Mesothelial cell of epicardium (in vitro differentiated cells): Measurements from ENCODE around the gene CWF19L1. TPM values are rescaled to one million over a fixed set of nuclear protein-coding genes. Genes with fewer than 3 reads are reported as not detected.

Experiments used
- DNase-seq, 2 experiments: peaks; one replicate each; pipeline ENCODE4 v3.0.0; 2021; ENCODE audit warnings: low spot score in 2 of 2; ENCODE audit not compliant: unreplicated experiment in 2 of 2
- H3K27ac Mint-ChIP-seq: 2 replicates; pipeline ENCODE4 v1.8.0; 2021; ENCODE audit warnings: mixed read lengths
- H3K27me3 Mint-ChIP-seq: 2 replicates; pipeline ENCODE4 v1.8.0; 2021; ENCODE audit warnings: low read depth, mixed read lengths
- H3K36me3 Mint-ChIP-seq: 2 replicates; pipeline ENCODE4 v1.8.0; 2021; ENCODE audit warnings: mixed read lengths
- H3K4me1 Mint-ChIP-seq: 2 replicates; pipeline ENCODE4 v1.8.0; 2021; ENCODE audit warnings: mixed read lengths
- H3K4me3 Mint-ChIP-seq: 2 replicates; pipeline ENCODE4 v1.8.0; 2021; ENCODE audit warnings: mild to moderate bottlenecking, moderate library complexity, mixed read lengths
- H3K9me3 Mint-ChIP-seq: 2 replicates; pipeline ENCODE4 v1.8.0; 2021; ENCODE audit warnings: mixed read lengths
- total RNA-seq: library from RNA; stranded (reverse); gene quantifications from 3 replicates; pipeline ENCODE4 v1.2.1, GENCODE V29; 2021
- TF ChIP-seq, protein P1 (sequence below): fragments of 200-600 bp; sonication (generic); IDR thresholded peaks from one replicate; pipeline ENCODE4 v1.5.0; 2021; ENCODE audit warnings: antibody characterized with exemption; ENCODE audit not compliant: unreplicated experiment

The CWF19L1 gene
- total RNA-seq, 1 donor from 2014 or later = 25.6 TPM

DNA sequence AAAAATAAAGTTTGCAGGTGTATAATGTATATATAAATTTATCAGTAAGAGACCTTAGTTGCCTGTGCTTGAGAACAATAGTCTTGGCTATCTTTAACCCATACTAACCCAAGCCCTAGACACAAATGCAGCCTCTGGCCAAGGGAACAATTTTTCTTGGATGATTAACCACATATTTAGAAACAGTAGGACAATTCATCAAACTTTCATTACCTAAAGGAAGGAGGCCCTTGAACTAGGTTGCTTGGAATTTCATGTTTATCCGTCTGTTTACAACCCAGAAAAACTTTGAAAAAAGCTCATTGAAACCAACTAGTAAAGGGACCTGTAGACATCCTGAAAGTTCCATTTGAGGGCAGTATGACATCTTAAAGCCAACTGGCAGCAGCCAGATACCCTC is 72.7 kb downstream of the CWF19L1 start:
- DNase-seq = no peak
- no peaks in the 10 kb centered on the region for H3K4me1 Mint-ChIP-seq
- H3K27me3 Mint-ChIP-seq = no peaks in the 10 kb centered on the region
- H3K4me3 Mint-ChIP-seq = no peak overlapping the region
- no peak overlapping the region for H3K27ac Mint-ChIP-seq
- TF ChIP-seq, protein P1, sequence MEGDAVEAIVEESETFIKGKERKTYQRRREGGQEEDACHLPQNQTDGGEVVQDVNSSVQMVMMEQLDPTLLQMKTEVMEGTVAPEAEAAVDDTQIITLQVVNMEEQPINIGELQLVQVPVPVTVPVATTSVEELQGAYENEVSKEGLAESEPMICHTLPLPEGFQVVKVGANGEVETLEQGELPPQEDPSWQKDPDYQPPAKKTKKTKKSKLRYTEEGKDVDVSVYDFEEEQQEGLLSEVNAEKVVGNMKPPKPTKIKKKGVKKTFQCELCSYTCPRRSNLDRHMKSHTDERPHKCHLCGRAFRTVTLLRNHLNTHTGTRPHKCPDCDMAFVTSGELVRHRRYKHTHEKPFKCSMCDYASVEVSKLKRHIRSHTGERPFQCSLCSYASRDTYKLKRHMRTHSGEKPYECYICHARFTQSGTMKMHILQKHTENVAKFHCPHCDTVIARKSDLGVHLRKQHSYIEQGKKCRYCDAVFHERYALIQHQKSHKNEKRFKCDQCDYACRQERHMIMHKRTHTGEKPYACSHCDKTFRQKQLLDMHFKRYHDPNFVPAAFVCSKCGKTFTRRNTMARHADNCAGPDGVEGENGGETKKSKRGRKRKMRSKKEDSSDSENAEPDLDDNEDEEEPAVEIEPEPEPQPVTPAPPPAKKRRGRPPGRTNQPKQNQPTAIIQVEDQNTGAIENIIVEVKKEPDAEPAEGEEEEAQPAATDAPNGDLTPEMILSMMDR = no peak
- H3K36me3 Mint-ChIP-seq = peaks cover 41% of the 10 kb centered on the region
- no peaks in the 10 kb centered on the region for H3K9me3 Mint-ChIP-seq

DNA sequence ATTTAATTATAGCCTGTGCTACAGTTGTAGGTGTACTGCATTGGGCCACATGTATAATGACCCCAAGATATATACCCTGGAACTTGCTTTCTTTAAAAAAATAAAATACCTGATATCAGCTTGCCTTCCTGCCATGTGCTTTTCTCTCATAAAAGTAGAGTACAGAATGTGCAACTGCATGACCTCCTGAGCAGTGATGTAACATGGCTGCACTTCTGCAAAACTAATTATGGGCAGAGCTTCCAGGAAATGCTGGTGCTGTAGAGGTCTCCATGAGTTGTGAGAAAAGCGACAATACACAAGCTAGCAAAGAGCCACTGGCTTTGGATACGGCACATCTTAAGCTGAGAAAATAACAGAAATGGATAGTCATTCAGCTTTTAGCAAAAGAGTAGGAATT is 75.1 kb downstream of the CWF19L1 start:
- peaks cover 36% of the 10 kb centered on the region for H3K36me3 Mint-ChIP-seq
- no peak overlapping the region for H3K4me3 Mint-ChIP-seq
- H3K9me3 Mint-ChIP-seq = no peaks in the 10 kb centered on the region
- H3K27ac Mint-ChIP-seq = no peak overlapping the region
- TF ChIP-seq, protein P1 = no peak
- DNase-seq = no peak
- H3K27me3 Mint-ChIP-seq = no peaks in the 10 kb centered on the region
- H3K4me1 Mint-ChIP-seq = peaks cover 3% of the 10 kb centered on the region

DNA sequence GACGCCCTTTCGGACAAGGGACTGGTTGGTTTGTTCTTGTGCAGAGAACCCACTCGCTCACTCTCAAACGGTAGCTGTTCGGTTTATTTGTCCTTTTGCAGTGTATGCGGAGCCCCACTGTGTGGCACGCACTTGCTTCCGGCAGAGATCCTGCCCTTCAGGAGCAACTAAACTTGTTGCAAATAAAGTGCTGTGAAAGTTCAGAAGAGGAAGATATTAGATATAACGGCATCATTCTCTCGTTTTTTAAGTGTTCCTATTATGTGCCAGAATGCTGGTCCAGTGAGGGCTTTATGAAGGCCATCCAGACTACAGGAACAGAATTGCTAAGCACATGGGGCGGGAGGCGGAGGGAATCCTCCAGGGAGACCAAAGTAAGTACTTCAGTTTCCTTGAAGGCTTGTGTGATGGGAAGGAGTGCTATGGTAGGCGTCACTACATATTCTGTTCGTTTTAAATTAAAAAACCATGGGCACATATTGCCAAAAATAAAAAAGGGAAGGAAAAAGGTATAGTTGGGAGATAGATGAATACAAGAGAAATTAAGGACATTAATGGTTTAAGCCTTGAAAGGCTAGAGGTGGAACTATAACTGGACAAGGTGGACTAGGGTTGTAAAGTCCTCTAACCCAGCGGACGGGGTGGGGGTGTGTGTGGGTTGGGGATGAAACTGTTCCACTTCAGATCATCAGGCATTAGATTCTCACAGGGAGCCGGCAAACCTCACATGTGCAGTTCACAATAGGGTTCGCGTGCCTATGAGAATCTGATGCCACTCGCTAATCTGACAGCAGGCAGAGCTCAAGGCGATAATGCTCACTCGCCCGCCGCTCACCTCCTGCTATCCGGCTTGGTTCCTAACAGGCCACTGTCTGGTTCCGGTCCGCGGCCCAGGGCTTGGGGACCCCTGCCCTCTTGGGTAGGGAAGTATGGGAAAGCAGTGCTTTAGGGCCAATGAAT is 80.9 kb downstream of the CWF19L1 start:
- H3K27ac Mint-ChIP-seq = peak overlapping the region; percentile 97
- DNase-seq = no peak
- peaks cover 31% of the 10 kb centered on the region for H3K4me1 Mint-ChIP-seq
- peaks cover 15% of the 10 kb centered on the region for H3K36me3 Mint-ChIP-seq
- H3K9me3 Mint-ChIP-seq = no peaks in the 10 kb centered on the region
- TF ChIP-seq, protein P1 = no peak
- H3K27me3 Mint-ChIP-seq = no peaks in the 10 kb centered on the region
- H3K4me3 Mint-ChIP-seq = peak overlapping the region; percentile 95

DNA sequence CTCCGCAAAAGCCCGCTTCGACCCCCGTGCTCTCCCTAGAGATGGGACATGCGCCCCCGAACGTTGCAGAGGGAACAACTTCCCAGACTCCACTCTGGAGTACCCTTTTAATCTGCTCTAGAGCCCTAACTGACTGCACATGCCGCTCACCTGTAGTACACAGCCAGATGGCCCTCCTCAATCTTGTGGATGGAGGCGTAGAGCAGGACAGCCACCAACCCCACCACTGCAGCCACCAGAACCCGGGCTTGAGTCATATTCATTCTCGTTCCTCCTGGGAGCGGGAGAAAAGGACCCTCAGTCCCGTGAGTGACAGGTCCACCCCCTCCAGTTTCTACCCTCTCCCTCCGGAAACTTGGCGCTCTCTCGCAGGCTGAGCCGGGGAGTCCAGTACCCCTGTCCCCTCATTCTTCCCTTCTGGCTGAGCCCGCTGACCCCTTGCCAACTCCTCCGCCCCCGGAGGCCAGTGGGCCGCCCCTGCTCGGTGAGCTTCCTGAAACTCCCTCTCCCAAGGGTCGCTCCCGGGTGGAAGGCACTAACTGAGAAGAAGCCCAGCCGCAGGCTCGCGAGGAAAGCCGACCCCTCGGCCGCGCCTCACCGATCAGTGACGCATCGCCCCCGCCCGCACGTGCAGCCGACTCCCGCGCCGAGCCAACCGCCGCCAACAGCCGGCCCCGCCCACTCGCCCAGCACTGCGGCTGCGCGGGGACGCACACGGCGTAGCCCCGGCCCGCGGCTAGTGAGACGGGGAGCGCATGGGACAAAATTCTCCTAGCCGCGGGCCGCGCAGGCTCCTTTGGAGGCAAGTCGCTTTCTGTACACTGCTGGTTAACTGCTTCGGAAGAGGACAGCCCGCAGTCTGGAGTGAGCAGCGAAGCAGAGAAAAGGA is 81.8 kb downstream of the CWF19L1 start, which contains the start of gene ERLIN1:
ERLIN1 (minus strand) TSS at position 666 of the 889 bp plus-strand sequence; CDS start at position 263, 403 bp downstream.
- peak within 1 kb of the TSS; percentile 97 for H3K27ac Mint-ChIP-seq
- no peaks in the 10 kb centered on the region for H3K9me3 Mint-ChIP-seq
- H3K4me1 Mint-ChIP-seq = peaks cover 31% of the 10 kb centered on the region
- H3K27me3 Mint-ChIP-seq = no peaks in the 10 kb centered on the region
- H3K4me3 Mint-ChIP-seq = peak within 1 kb of the TSS; percentile 95
- peak; percentile 93 to 97 for DNase-seq
- TF ChIP-seq, protein P1 = no peak
- H3K36me3 Mint-ChIP-seq = peaks cover 8% of the 10 kb centered on the region

DNA sequence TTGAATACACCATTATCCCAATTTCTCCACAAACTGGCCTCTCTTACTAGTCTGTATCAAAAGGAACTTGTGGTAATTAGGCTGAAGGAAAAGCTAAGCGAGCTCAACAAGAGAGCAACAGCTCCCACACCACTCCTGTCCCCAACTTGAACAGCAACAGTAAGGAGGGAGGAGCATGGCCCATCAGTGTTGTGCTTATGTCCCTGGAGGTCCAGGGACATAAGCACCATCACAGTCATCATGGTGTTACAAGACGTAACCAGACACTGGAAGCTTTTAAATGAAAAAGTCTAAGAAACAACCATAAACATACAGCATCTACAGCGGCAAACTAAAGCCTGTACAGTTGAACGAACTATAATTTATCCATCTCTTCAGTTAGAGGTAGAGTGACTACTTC is 82.6 kb downstream of the CWF19L1 start:
- peaks cover 31% of the 10 kb centered on the region for H3K4me1 Mint-ChIP-seq

More for the DNA sequence above, 82.6 kb downstream of the CWF19L1 start:
- Mint-ChIP-seq H3K27me3 (no peaks in the 10 kb centered on the region), H3K9me3 (no peaks in the 10 kb centered on the region), H3K27ac (peak overlapping the region; percentile 93), H3K4me3 (peak overlapping the region; percentile 95), H3K36me3 (peaks cover 5% of the 10 kb centered on the region)
- DNase-seq = no peak
- TF ChIP-seq, protein P1 = no peak
